H9 (cell line): ENCODE results near the gene MMEL1. TPM values are rescaled to one million over a fixed set of nuclear protein-coding genes. Genes with fewer than 3 reads are reported as not detected.

Experiments used
- DNase-seq: peaks from one replicate; pipeline ENCODE4 v3.0.0-alpha.2; 2017
- H2AFZ ChIP-seq: one replicate; pipeline ENCODE4 v1.6.1; 2013; ENCODE audit warnings: mild to moderate bottlenecking, low read length, control low read depth, moderate library complexity
- H2AK5ac ChIP-seq: 2 replicates; pipeline ENCODE4 v1.6.1; 2013; ENCODE audit warnings: low read length, control low read depth, mixed read lengths; ENCODE audit not compliant: insufficient read length
- H2BK120ac ChIP-seq: one replicate; pipeline ENCODE4 v1.6.1; 2013; ENCODE audit warnings: low read depth, mild to moderate bottlenecking, low read length, control low read depth, inconsistent platforms; ENCODE audit not compliant: poor library complexity, severe bottlenecking
- H2BK12ac ChIP-seq: 2 replicates; pipeline ENCODE4 v1.6.1; 2013; ENCODE audit warnings: low read length, control low read depth, mixed read lengths, low read depth; ENCODE audit not compliant: insufficient read length
- H2BK15ac ChIP-seq: 2 replicates; pipeline ENCODE4 v1.6.1; 2013; ENCODE audit warnings: low read depth, low read length, control low read depth
- H2BK20ac ChIP-seq: one replicate; pipeline ENCODE4 v1.6.1; 2013; ENCODE audit warnings: low read depth, mild to moderate bottlenecking, low read length, control low read depth, inconsistent platforms; ENCODE audit not compliant: poor library complexity, severe bottlenecking
- H2BK5ac ChIP-seq: 2 replicates; pipeline ENCODE4 v1.6.1; 2013; ENCODE audit warnings: low read length, control low read depth, mixed read lengths; ENCODE audit not compliant: insufficient read length
- H3K14ac ChIP-seq: 2 replicates; pipeline ENCODE4 v1.6.1; 2013; ENCODE audit warnings: low read length, control low read depth; ENCODE audit not compliant: insufficient read depth
- H3K18ac ChIP-seq: 2 replicates; pipeline ENCODE4 v1.6.1; 2013; ENCODE audit warnings: low read depth, mild to moderate bottlenecking, mixed read lengths, low read length, control low read depth; ENCODE audit not compliant: insufficient read length
- H3K23ac ChIP-seq: 2 replicates; pipeline ENCODE4 v1.6.1; 2013; ENCODE audit warnings: low read length, control low read depth, mixed read lengths, low read depth; ENCODE audit not compliant: insufficient read length
- H3K23me2 ChIP-seq: 2 replicates; pipeline ENCODE4 v1.6.1; 2013; ENCODE audit warnings: low read depth, mild to moderate bottlenecking, mixed read lengths, low read length, control low read depth; ENCODE audit not compliant: insufficient read length, poor library complexity, severe bottlenecking
- H3K27ac ChIP-seq: 2 replicates; pipeline ENCODE4 v1.5.1; 2013; ENCODE audit warnings: low read length, control low read depth, mixed read lengths, low read depth; ENCODE audit not compliant: insufficient read length
- H3K27me3 ChIP-seq: 2 replicates; pipeline ENCODE4 v1.6.1; 2013; ENCODE audit warnings: low read length, control low read depth, inconsistent platforms; ENCODE audit not compliant: insufficient read depth
- H3K4ac ChIP-seq: 2 replicates; pipeline ENCODE4 v1.6.1; 2013; ENCODE audit warnings: low read depth, mild to moderate bottlenecking, control low read depth, inconsistent platforms, low read length, moderate library complexity
- H3K4me1 ChIP-seq: 2 replicates; pipeline ENCODE4 v1.6.1; 2013; ENCODE audit warnings: low read length, control low read depth, inconsistent platforms; ENCODE audit not compliant: insufficient read depth
- H3K4me2 ChIP-seq: 2 replicates; pipeline ENCODE4 v1.6.1; 2013; ENCODE audit warnings: low read length, control low read depth, mixed read lengths; ENCODE audit not compliant: insufficient read length, insufficient read depth
- H3K56ac ChIP-seq: 2 replicates; pipeline ENCODE4 v1.6.1; 2013; ENCODE audit warnings: low read depth, mild to moderate bottlenecking, mixed read lengths, low read length, control low read depth; ENCODE audit not compliant: insufficient read length
- H3K79me1 ChIP-seq: 2 replicates; pipeline ENCODE4 v1.6.1; 2013; ENCODE audit warnings: low read depth, mild to moderate bottlenecking, moderate library complexity, low read length, control low read depth, inconsistent platforms; ENCODE audit not compliant: insufficient read depth, poor library complexity, severe bottlenecking
- H3K79me2 ChIP-seq: 2 replicates; pipeline ENCODE4 v1.6.1; 2013; ENCODE audit warnings: low read length, control low read depth, inconsistent platforms; ENCODE audit not compliant: insufficient read depth
- H3K9ac ChIP-seq: 2 replicates; pipeline ENCODE4 v1.6.1; 2013; ENCODE audit warnings: low read length, control low read depth, mixed read lengths; ENCODE audit not compliant: insufficient read length; ENCODE audit errors: extremely low read depth
- H3K9me3 ChIP-seq: one replicate; pipeline ENCODE4 v1.6.1; 2013; ENCODE audit warnings: low read depth, low read length, inconsistent platforms; ENCODE audit not compliant: control insufficient read depth
- H3T11ph ChIP-seq: one replicate; pipeline ENCODE4 v1.6.1; 2013; ENCODE audit warnings: mild to moderate bottlenecking, low read length, control low read depth, inconsistent platforms
- H4K20me1 ChIP-seq: one replicate; pipeline ENCODE4 v1.6.1; 2013; ENCODE audit not compliant: control insufficient read depth, insufficient read length, insufficient read depth
- H4K5ac ChIP-seq: 2 replicates; pipeline ENCODE4 v1.6.1; 2013; ENCODE audit warnings: low read depth, mild to moderate bottlenecking, mixed read lengths, low read length, control low read depth; ENCODE audit not compliant: insufficient read length
- H4K8ac ChIP-seq: replicated peaks from 2 replicates; pipeline ENCODE4 v1.6.1; 2013; ENCODE audit warnings: low read length, control low read depth, mixed read lengths, low read depth; ENCODE audit not compliant: insufficient read length
- H4K91ac ChIP-seq: 2 replicates; pipeline ENCODE4 v1.6.1; 2013; ENCODE audit warnings: low read depth, mild to moderate bottlenecking, moderate library complexity, mixed read lengths, low read length, control low read depth; ENCODE audit not compliant: insufficient read length
- H3K27ac Mint-ChIP-seq, 3 experiments: 2 replicates in 2 of 3; 3 replicates in 1 of 3; pipeline ENCODE4 v1.8.0; 2020 to 2021; ENCODE audit warnings: mixed read lengths in 3 of 3, mild to moderate bottlenecking in 1 of 3, moderate library complexity in 1 of 3
- H3K27me3 Mint-ChIP-seq: 2 replicates; pipeline ENCODE4 v1.8.0; 2021; ENCODE audit warnings: low read depth, mild to moderate bottlenecking, moderate library complexity, mixed read lengths
- H3K36me3 Mint-ChIP-seq, 3 experiments: 2 replicates in 2 of 3; 3 replicates in 1 of 3; pipeline ENCODE4 v1.8.0; 2020 to 2021; ENCODE audit warnings: low read depth in 3 of 3, mixed read lengths in 3 of 3; ENCODE audit not compliant: insufficient read depth in 1 of 3
- H3K4me1 Mint-ChIP-seq, 2 experiments: 2 replicates each; pipeline ENCODE4 v1.8.0; 2020; ENCODE audit warnings: mixed read lengths in 2 of 2
- H3K4me3 Mint-ChIP-seq, 2 experiments: 2 replicates in 1 of 2; 3 replicates in 1 of 2; pipeline ENCODE4 v1.8.0; 2020 to 2021; ENCODE audit warnings: mild to moderate bottlenecking in 2 of 2, mixed read lengths in 2 of 2, moderate library complexity in 1 of 2
- H3K9me3 Mint-ChIP-seq, 2 experiments: 2 replicates in 1 of 2; 3 replicates in 1 of 2; pipeline ENCODE4 v1.8.0; 2020; ENCODE audit warnings: mild to moderate bottlenecking in 2 of 2, mixed read lengths in 2 of 2, moderate library complexity in 1 of 2
- CTCF ChIP-seq: fragments of 200-600 bp; sonication (generic); conservative IDR thresholded peaks from 3 replicates; pipeline ENCODE4 v1.8.0; 2021; ENCODE audit warnings: antibody characterized with exemption, mild to moderate bottlenecking
- WGBS: extraction: QIAGEN DNeasy Blood & Tissue Kit; methylation state at CpG from one replicate; pipeline ENCODE4 v1.1.7; 2013; ENCODE audit warnings: missing lambda C conversion rate, low lambda C conversion rate, mixed read lengths; ENCODE audit not compliant: insufficient read length; ENCODE audit errors: extremely low coverage; 5-methylcytosine and 5-hydroxymethylcytosine counted together
- total RNA-seq: library from RNA; stranded (reverse); gene quantifications from 2 replicates; pipeline ENCODE4 v1.2.1, GENCODE V29; 2021

The MMEL1 gene
- total RNA-seq, 1 experiment from 2014 or later: 0.42 TPM

GRCh38 chr1:2557482-2558400, 75.1 kb downstream of the MMEL1 start:
- no peak overlapping the region for H2AK5ac ChIP-seq
- no peak for TF ChIP-seq CTCF
- Mint-ChIP-seq H3K27ac (no peak overlapping the region), H3K4me3 (no peak overlapping the region), H3K27me3 (peaks cover 2% of the 10 kb centered on the region; the same call in 1 of the 2 replicates), H3K9me3 (no peaks in the 10 kb centered on the region; a peak in 1 of 5 replicates), H3K4me1 (peaks cover 9 to 10% of the 10 kb centered on the region in 2 experiments), H3K36me3 (no peaks in the 10 kb centered on the region)
- no peak overlapping the region for H3K18ac ChIP-seq
- H3K79me2 ChIP-seq: no peaks in the 10 kb centered on the region
- no peak overlapping the region for H2BK120ac ChIP-seq
- H3K23me2 ChIP-seq: no peaks in the 10 kb centered on the region
- H4K20me1 ChIP-seq: no peaks in the 10 kb centered on the region
- H3K4ac ChIP-seq: no peak overlapping the region
- no peak overlapping the region for H3K4me2 ChIP-seq
- WGBS: no CpG with 5 or more reads among the region's 30 CpGs
- H3K27ac ChIP-seq: no peak overlapping the region
- H2BK15ac ChIP-seq: no peak overlapping the region
- no peak overlapping the region for H3K56ac ChIP-seq
- no peak overlapping the region for H2BK12ac ChIP-seq
- H3K4me1 ChIP-seq: no peaks in the 10 kb centered on the region
- H3K14ac ChIP-seq: no peak overlapping the region
- no peaks in the 10 kb centered on the region for H3K79me1 ChIP-seq
- H3K23ac ChIP-seq: no peak overlapping the region
- H3K9ac ChIP-seq: no peak overlapping the region
- H3T11ph ChIP-seq: no peak overlapping the region
- no peak overlapping the region for H4K5ac ChIP-seq
- no peak overlapping the region for H2BK5ac ChIP-seq
- no peak overlapping the region for H2BK20ac ChIP-seq
- H3K9me3 ChIP-seq: no peaks in the 10 kb centered on the region
- H4K8ac ChIP-seq: no peak overlapping the region
- no peak for DNase-seq
- no peak overlapping the region for H4K91ac ChIP-seq
- no peak overlapping the region for H2AFZ ChIP-seq
- H3K27me3 ChIP-seq: no peaks in the 10 kb centered on the region
